Astrocyte (in vitro differentiated cells and primary cell): Measurements from ENCODE around the gene NDUFS3.
"Not testable (repeated sequence)": the region's sequence is repeated elsewhere in the genome, so short reads cannot be mapped to it uniquely, and the experiment has no call there.

ENCODE experiments used
- EZH2 ChIP-seq: IDR thresholded peaks from 2 replicates; pipeline ENCODE4 v1.6.1; 2012; ENCODE audit warnings: mild to moderate bottlenecking, low read length, inconsistent platforms; ENCODE audit not compliant: insufficient read depth
- TF ChIP-seq, protein P1 (sequence below): IDR thresholded peaks from 2 replicates; pipeline ENCODE4 v1.5.1; 2011; ENCODE audit warnings: low read depth, mild to moderate bottlenecking, inconsistent platforms, low read length, moderate library complexity; ENCODE audit not compliant: insufficient read depth

DNA sequence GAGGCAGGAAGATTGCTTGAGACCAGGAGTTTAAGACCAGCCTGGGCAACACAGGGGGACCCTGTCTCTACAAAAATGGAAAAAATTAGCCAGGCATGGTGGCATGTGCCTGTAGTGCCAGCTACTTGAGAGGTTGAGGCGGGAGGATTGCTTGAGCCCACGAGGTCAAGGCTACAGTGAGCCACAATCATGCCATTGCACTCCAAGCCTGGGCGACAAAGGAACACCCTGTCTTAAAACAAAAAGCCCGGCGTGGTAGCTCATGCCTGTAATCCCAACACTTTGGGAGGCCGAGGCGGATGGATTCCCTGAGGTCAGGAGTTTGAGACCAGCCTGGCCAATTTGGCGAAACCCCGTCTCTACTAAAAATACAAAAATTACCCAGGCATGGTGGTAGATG lies 48.2 kb upstream of the NDUFS3 start:
- TF ChIP-seq, protein P1, sequence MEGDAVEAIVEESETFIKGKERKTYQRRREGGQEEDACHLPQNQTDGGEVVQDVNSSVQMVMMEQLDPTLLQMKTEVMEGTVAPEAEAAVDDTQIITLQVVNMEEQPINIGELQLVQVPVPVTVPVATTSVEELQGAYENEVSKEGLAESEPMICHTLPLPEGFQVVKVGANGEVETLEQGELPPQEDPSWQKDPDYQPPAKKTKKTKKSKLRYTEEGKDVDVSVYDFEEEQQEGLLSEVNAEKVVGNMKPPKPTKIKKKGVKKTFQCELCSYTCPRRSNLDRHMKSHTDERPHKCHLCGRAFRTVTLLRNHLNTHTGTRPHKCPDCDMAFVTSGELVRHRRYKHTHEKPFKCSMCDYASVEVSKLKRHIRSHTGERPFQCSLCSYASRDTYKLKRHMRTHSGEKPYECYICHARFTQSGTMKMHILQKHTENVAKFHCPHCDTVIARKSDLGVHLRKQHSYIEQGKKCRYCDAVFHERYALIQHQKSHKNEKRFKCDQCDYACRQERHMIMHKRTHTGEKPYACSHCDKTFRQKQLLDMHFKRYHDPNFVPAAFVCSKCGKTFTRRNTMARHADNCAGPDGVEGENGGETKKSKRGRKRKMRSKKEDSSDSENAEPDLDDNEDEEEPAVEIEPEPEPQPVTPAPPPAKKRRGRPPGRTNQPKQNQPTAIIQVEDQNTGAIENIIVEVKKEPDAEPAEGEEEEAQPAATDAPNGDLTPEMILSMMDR = not testable (repeated sequence)
- TF ChIP-seq EZH2 = not testable (repeated sequence)
